ENCODE results near the gene ODAPH.

ODAPH gene

DNA sequence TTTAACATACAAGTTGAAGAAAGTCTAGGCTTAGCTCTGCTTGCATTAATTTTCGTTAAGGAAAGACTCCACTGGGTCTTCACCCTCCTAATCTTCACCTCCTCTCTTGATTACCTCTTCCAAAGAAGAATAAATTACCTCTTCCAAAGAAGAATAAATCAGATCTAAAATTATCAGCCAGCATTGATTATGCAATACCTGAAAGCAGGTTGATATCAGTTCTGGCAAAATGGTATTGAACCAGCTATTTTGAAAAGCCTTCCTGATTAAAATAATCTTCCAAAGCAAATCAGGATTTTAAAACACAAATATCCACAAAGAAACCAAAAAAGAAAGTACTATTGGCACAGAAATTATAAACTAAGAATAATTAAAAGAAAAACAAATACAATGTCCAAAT, 37.5 kb downstream of the ODAPH start:
- H3K4me3 ChIP-seq (replicated peaks; ENCODE audit: low read depth, low read length): no peak overlapping the region
- TF ChIP-seq, protein P1, sequence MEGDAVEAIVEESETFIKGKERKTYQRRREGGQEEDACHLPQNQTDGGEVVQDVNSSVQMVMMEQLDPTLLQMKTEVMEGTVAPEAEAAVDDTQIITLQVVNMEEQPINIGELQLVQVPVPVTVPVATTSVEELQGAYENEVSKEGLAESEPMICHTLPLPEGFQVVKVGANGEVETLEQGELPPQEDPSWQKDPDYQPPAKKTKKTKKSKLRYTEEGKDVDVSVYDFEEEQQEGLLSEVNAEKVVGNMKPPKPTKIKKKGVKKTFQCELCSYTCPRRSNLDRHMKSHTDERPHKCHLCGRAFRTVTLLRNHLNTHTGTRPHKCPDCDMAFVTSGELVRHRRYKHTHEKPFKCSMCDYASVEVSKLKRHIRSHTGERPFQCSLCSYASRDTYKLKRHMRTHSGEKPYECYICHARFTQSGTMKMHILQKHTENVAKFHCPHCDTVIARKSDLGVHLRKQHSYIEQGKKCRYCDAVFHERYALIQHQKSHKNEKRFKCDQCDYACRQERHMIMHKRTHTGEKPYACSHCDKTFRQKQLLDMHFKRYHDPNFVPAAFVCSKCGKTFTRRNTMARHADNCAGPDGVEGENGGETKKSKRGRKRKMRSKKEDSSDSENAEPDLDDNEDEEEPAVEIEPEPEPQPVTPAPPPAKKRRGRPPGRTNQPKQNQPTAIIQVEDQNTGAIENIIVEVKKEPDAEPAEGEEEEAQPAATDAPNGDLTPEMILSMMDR (IDR thresholded peaks at IDR 0.05; ENCODE audit: low read depth, low read length, missing control alignments): no peak
- DNase-seq (ENCODE audit: extremely low read depth, low read depth): no peak

DNA sequence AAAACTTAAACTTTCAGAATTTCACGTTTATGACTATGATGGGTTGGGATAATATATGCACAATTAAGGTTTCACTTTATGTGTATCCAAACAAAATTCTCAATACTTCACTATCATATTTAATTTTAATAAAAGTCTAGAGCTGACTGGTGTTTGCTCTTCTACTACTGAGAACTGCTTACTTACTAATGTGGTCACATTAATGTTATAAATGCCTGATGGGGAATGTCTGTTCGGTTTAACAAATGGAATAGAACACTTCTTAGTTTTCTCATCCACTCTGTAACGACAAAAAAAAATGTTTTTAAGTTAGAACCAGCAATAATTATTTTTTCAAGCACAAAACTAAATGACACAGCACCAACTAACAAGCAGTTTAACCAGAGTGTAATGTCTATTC, 40.2 kb downstream of the ODAPH start:
- DNase-seq (ENCODE audit: extremely low read depth, low read depth): no peak
- no peak overlapping the region for H3K4me3 ChIP-seq (replicated peaks; ENCODE audit: low read depth, low read length)
- TF ChIP-seq, protein P1 (IDR thresholded peaks at IDR 0.05; ENCODE audit: low read depth, low read length, missing control alignments): no peak

DNA sequence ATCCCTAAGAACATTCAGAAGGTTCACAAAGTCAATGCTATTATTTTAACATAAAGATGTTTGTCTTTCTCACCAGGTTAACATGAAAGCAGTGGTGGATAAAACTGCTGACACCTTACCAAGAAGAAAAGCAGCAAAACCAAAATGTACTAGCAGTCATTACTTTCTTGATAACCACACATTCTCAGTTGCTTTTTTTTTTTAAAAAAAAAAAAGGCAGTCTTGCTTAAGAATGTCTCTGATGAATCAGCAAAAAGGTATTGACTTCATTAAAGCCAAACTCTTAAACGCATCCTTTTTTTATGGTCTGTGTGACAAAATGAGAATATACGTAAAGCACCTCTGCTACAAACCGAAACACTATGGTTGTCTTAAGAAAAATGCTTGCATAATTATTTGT, 42.5 kb downstream of the ODAPH start:
- no peak for DNase-seq (ENCODE audit: extremely low read depth, low read depth)
- TF ChIP-seq, protein P1 (IDR thresholded peaks at IDR 0.05; ENCODE audit: low read depth, low read length, missing control alignments): no peak
- no peak overlapping the region for H3K4me3 ChIP-seq (replicated peaks; ENCODE audit: low read depth, low read length)

DNA sequence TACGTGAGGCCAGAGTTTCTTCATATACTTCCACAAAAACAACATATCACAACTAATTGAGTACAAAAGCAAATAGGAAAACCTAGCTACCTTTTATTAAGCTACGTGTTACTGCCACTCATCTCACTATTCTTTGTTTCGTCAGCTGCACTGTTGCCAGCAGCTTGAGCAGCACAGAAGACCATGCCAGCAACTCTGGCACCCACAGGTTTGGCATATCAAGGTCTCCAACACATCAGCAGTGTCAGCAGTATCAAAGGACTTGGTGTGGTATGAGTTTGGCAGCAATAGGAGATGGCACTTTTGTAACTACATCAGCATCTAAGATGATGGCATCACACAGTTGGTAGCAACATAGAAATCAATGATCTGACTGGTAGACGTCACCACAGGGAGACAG, 43.8 kb downstream of the ODAPH start:
- no peak for DNase-seq (ENCODE audit: extremely low read depth, low read depth)
- no peak overlapping the region for H3K4me3 ChIP-seq (replicated peaks; ENCODE audit: low read depth, low read length)
- TF ChIP-seq, protein P1 (IDR thresholded peaks at IDR 0.05; ENCODE audit: low read depth, low read length, missing control alignments): no peak

DNA sequence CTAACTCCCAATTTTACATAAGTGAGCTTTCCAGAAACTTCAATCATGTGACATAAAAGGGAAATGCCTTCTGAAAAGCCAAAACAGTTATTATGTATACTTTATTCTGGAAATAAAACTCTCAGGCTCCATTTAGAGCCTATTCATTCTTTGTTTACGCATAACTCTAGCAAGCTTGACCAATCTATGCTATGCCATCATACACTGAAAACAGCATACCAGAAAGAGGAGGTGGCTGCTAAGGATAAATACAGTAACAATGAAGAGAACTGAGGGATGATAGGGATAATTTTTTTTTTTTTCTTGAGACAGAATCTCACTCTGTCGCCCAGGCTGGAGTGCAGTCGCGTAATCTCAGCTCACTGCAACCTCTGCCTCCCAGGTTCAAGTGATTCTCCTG, 50.1 kb downstream of the ODAPH start:
- H3K4me3 ChIP-seq (replicated peaks; ENCODE audit: low read depth, low read length): no peak overlapping the region
- TF ChIP-seq, protein P1 (IDR thresholded peaks at IDR 0.05; ENCODE audit: low read depth, low read length, missing control alignments): no peak
- DNase-seq (ENCODE audit: extremely low read depth, low read depth): no peak

DNA sequence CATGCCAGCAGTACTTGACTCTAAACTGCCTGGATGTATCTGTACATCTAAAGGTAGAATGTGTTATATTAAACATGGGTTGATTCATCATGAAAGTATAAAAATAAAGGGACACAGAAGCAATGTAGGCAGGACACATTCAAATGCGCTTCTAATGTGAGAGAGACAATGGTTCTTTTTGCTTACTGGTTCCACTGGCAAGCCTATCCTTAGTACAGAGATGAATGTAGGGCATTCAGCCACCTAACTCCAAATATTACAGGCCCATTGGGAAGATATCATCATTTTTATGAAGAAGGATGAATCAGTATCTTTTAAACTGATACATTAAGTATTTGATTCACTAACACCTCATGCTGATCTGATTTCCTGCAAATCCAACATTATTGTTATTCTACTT, 56.4 kb downstream of the ODAPH start:
- no peak overlapping the region for H3K4me3 ChIP-seq (replicated peaks; ENCODE audit: low read depth, low read length)
- TF ChIP-seq, protein P1 (IDR thresholded peaks at IDR 0.05; ENCODE audit: low read depth, low read length, missing control alignments): no peak
- no peak for DNase-seq (ENCODE audit: extremely low read depth, low read depth)
